Measurements from ENCODE around the gene EIF2B2. TPM values are rescaled to one million over a fixed set of nuclear protein-coding genes. Genes with fewer than 3 reads are reported as not detected.

EIF2B2 gene
- total RNA-seq, 1 experiment from 2014 or later: 96.4 TPM

DNA sequence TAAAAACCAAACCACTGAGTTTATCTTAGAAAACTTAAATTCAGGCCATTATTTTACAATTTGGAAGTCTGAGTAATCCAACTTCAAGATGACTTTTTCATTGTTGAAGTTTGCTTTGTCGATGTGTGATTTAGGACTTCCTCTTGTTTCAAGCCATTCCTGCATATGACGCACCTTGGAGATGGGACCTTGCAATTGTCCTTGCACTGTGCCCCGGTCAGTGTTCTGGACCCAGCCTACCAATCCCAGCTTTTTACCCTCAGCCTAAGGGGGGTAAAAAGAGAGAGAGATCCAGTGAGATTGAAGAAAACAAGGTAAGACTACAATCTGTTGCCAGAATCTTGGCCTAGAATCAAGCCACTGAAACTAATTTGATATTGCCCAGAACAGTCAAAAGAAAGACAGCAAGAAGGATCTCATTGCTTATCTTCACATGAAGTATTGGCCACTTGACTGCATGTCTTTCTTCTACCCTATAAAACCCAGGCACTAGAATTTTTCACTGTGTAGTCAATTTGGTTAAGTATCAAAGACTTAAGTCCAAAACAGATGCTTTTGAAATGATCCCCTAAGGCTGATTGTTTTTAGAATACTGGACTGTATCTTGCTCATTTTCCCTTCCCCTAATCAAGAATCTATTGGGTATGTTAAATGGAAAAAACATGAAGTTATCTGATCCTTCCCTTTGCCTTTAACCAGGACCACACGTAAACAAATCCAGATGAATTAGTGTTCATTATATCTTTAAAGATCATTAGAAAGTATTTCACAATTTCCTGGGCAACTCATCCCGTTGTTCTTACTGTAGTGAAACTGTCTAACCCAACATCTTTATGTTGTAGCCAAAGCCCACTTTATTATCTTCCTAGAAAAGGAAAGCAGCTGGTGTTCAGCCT is 50.9 kb downstream of the EIF2B2 start:
- DNase-seq (ENCODE audit: low read depth): no peak
- in situ Hi-C loops (cut with HindIII; ENCODE audit: low pct_unique_long_range_greater_than_20kb, low sequenced_read_pairs): no loop called here

DNA sequence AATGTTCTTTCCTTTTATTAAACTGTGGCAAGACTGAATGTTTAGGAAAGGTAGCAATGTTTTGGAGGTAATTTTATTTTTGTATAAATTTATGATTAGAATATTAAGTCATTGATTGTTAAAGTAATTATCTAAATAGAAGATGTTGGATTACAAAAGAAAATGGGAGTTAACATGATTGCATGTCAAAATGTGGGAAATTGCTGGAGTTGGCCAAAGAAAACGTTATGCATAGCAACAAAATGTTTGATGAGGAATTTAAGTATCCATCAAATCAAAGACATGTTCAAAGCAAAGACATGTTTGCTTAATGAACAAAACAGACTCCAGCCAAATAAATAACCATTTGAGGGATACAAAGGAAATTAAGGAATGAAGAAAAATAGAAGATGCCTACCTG is 51.7 kb downstream of the EIF2B2 start:
- no peak for DNase-seq (ENCODE audit: low read depth)
- in situ Hi-C loops (cut with HindIII; ENCODE audit: low pct_unique_long_range_greater_than_20kb, low sequenced_read_pairs): no loop called here

DNA sequence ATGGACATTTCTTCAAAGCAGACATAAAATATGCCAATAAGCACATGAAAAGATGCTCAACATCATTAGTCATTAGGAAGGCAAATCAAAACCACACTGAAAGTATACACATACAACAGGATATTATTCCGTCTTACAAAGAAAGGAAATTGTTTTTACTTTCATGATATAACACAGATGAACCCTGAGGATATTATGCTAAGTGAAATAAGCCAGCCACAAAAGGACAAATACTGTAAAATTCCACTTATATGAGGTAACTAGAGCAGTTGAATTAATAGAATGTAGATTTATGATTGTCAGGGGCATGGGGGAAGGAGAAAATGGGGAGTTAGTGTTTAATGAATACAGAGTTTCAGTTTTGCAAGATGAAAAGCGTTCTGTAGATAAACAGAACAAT is 56.9 kb downstream of the EIF2B2 start:
- in situ Hi-C loops (cut with HindIII; ENCODE audit: low pct_unique_long_range_greater_than_20kb, low sequenced_read_pairs): no loop called here
- DNase-seq (ENCODE audit: low read depth): no peak

- DNase-seq (ENCODE audit: low read depth): no peak
- in situ Hi-C loops (cut with HindIII; ENCODE audit: low pct_unique_long_range_greater_than_20kb, low sequenced_read_pairs): no loop called here
Observed at GRCh38 chr14:75060420-75060819, 57.7 kb downstream of the EIF2B2 start.

Other genes with a start within 250 kb of the EIF2B2 start
- 1.0 and 1.3 TPM in 2 replicates for gene YLPM1, start 239.6 kb upstream of the EIF2B2 start, total RNA-seq (2014; rRNA removed; shearing (Covaris generic); ENCODE audit: low replicate concordance)
- not detected in 2 replicates for gene PROX2, start 126.8 kb upstream of the EIF2B2 start, total RNA-seq (2014; rRNA removed; shearing (Covaris generic); ENCODE audit: low replicate concordance)
- gene DLST, start 121.0 kb upstream of the EIF2B2 start, total RNA-seq (2014; rRNA removed; shearing (Covaris generic); ENCODE audit: low replicate concordance): 55.7 and 57.7 TPM in 2 replicates
- 2.9 and 4.5 TPM in 2 replicates for gene RPS6KL1, start 79.7 kb upstream of the EIF2B2 start, total RNA-seq (2014; rRNA removed; shearing (Covaris generic); ENCODE audit: low replicate concordance)
- 0.71 and 4.5 TPM in 2 replicates for gene PGF, start 47.3 kb upstream of the EIF2B2 start, total RNA-seq (2014; rRNA removed; shearing (Covaris generic); ENCODE audit: low replicate concordance)
- gene MLH3, start 48.5 kb downstream of the EIF2B2 start, total RNA-seq (2014; rRNA removed; shearing (Covaris generic); ENCODE audit: low replicate concordance): 17.1 and 22.5 TPM in 2 replicates
- 10.0 and 39.5 TPM in 2 replicates for gene ACYP1, start 61.1 kb downstream of the EIF2B2 start, total RNA-seq (2014; rRNA removed; shearing (Covaris generic); ENCODE audit: low replicate concordance)
- gene ZC2HC1C, start 66.7 kb downstream of the EIF2B2 start, total RNA-seq (2014; rRNA removed; shearing (Covaris generic); ENCODE audit: low replicate concordance): 6.5 and 15.6 TPM in 2 replicates
- gene NEK9, start 124.1 kb downstream of the EIF2B2 start, total RNA-seq (2014; rRNA removed; shearing (Covaris generic); ENCODE audit: low replicate concordance): 34.4 and 44.0 TPM in 2 replicates
- 122 and 141 TPM in 2 replicates for gene TMED10, start 173.7 kb downstream of the EIF2B2 start, total RNA-seq (2014; rRNA removed; shearing (Covaris generic); ENCODE audit: low replicate concordance)

Data from Caki2 (cell line).